ENCODE data around the gene TFF2.

GRCh38 chr21:42367367-42368165 is 16.8 kb upstream of the TFF2 start:
- TF ChIP-seq, protein P1, sequence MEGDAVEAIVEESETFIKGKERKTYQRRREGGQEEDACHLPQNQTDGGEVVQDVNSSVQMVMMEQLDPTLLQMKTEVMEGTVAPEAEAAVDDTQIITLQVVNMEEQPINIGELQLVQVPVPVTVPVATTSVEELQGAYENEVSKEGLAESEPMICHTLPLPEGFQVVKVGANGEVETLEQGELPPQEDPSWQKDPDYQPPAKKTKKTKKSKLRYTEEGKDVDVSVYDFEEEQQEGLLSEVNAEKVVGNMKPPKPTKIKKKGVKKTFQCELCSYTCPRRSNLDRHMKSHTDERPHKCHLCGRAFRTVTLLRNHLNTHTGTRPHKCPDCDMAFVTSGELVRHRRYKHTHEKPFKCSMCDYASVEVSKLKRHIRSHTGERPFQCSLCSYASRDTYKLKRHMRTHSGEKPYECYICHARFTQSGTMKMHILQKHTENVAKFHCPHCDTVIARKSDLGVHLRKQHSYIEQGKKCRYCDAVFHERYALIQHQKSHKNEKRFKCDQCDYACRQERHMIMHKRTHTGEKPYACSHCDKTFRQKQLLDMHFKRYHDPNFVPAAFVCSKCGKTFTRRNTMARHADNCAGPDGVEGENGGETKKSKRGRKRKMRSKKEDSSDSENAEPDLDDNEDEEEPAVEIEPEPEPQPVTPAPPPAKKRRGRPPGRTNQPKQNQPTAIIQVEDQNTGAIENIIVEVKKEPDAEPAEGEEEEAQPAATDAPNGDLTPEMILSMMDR (IDR thresholded peaks at IDR 0.05) = no peak
- TF ChIP-seq EP300 (IDR thresholded peaks at IDR 0.05) (no peak), POLR2AphosphoS5 (IDR thresholded peaks at IDR 0.05) (no peak)
